DOHH2 (cell line): ENCODE results near the gene OR10J5.

ENCODE experiments used
- H3F3A ChIP-seq: fragments of 200-600 bp; sonication (generic), shearing (Covaris generic); 2 replicates; pipeline ENCODE4 v1.6.0; 2016; ENCODE audit warnings: antibody characterized with exemption, mild to moderate bottlenecking; ENCODE audit not compliant: control insufficient read depth, insufficient read depth
- H3K27ac ChIP-seq: fragments of 200-600 bp; sonication (generic); 2 replicates; pipeline ENCODE4 v1.5.1; 2014; ENCODE audit warnings: low read depth, mild to moderate bottlenecking, low read length, moderate library complexity
- H3K27me3 ChIP-seq: fragments of 200-600 bp; sonication (generic); 2 replicates; pipeline ENCODE4 v1.6.1; 2014; ENCODE audit warnings: mild to moderate bottlenecking, low read length, mixed read lengths; ENCODE audit not compliant: control insufficient read depth
- H3K36me3 ChIP-seq: fragments of 200-600 bp; sonication (generic); 2 replicates; pipeline ENCODE4 v1.6.1; 2014; ENCODE audit warnings: mild to moderate bottlenecking, low read length, moderate library complexity, mixed read lengths; ENCODE audit not compliant: control insufficient read depth
- H3K4me1 ChIP-seq: fragments of 200-600 bp; sonication (generic); 2 replicates; pipeline ENCODE4 v1.6.1; 2014; ENCODE audit warnings: mild to moderate bottlenecking, low read length, mixed read lengths; ENCODE audit not compliant: control insufficient read depth
- H3K4me2 ChIP-seq: fragments of 200-600 bp; sonication (generic); 2 replicates; pipeline ENCODE4 v1.6.0; 2014; ENCODE audit warnings: mild to moderate bottlenecking, low read length, moderate library complexity
- H3K4me3 ChIP-seq: fragments of 200-600 bp; sonication (generic); 2 replicates; pipeline ENCODE4 v1.5.1; 2014; ENCODE audit warnings: mild to moderate bottlenecking, low read length, mixed read lengths
- H3K79me2 ChIP-seq: fragments of 200-600 bp; sonication (generic); 2 replicates; pipeline ENCODE4 v1.6.1; 2014; ENCODE audit warnings: mild to moderate bottlenecking, low read length, mixed read lengths; ENCODE audit not compliant: control insufficient read depth
- H3K9me2 ChIP-seq: fragments of 200-600 bp; sonication (generic); replicated peaks from 2 replicates; pipeline ENCODE4 v1.6.1; 2014; ENCODE audit warnings: mild to moderate bottlenecking, low read length, mixed read lengths; ENCODE audit not compliant: control insufficient read depth
- H3K9me3 ChIP-seq: fragments of 200-600 bp; sonication (generic); 2 replicates; pipeline ENCODE4 v1.6.1; 2014; ENCODE audit warnings: antibody characterized with exemption, low read length, mixed read lengths; ENCODE audit not compliant: control insufficient read depth, insufficient read depth
- H4K20me1 ChIP-seq: fragments of 200-600 bp; sonication (generic); 2 replicates; pipeline ENCODE4 v1.6.0; 2014; ENCODE audit warnings: low read depth, mild to moderate bottlenecking, antibody characterized with exemption, low read length, moderate library complexity; ENCODE audit not compliant: control insufficient read depth, insufficient read depth
- CTCF ChIP-seq: fragments of 200-600 bp; sonication (generic); IDR thresholded peaks from one replicate; pipeline ENCODE4 v1.5.1; 2014; ENCODE audit warnings: antibody characterized with exemption, mild to moderate bottlenecking, low read depth, low read length; ENCODE audit not compliant: poor library complexity, severe bottlenecking
- EZH2phosphoT487 ChIP-seq: fragments of 200-600 bp; sonication (generic); IDR thresholded peaks from 2 replicates; pipeline ENCODE4 v1.6.1; 2017; ENCODE audit warnings: borderline replicate concordance, mild to moderate bottlenecking, antibody characterized with exemption, low read length, moderate library complexity, mixed read lengths

OR10J5 gene

DNA sequence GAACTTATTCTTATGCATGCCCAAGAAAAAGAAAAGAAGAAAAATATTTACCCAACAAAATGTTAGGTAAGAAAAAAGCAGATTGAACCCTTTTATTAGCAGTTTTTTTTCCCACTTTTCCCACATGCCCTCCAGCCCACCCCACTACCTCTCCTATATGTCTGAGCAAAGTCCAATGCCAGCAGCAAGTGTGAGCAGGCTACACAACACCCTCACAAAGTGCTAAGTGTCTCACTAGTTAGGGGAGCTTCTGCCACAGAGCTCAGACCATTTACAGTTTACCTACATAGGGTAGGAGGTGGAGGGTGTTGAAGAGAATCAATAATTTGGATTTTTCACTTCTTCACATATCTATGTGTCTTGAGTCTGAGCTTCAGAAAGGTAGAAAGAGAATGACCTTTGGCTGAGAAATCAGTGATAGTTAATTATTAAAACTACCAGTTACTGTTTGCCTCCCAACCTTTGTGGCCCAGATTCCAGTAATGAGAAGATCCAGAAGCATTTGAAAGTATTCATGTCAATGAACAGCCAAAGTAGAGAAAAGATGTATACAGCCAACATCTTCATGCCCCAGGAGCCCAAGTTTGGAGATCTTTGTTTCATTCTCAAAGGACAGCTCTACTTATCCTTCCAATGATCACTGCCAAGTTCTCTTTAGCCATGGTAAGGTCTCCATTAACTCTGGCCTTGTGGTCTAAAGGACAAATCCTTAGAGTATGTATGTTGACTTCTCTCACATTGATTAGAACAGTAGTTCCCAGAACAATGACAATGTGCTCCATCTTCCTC, 26.2 kb downstream of the OR10J5 start:
- Histone ChIP-seq H3K27ac (no peak overlapping the region), H3K9me3 (no peaks in the 10 kb centered on the region), H3K4me3 (no peak overlapping the region), H3K36me3 (no peaks in the 10 kb centered on the region), H3K4me1 (no peaks in the 10 kb centered on the region), H3K27me3 (no peaks in the 10 kb centered on the region), H4K20me1 (no peaks in the 10 kb centered on the region), H3K79me2 (no peaks in the 10 kb centered on the region), H3K9me2 (no peaks in the 10 kb centered on the region), H3F3A (no peaks in the 10 kb centered on the region), H3K4me2 (no peak overlapping the region)
- TF ChIP-seq EZH2phosphoT487 (no peak), CTCF (no peak)

DNA sequence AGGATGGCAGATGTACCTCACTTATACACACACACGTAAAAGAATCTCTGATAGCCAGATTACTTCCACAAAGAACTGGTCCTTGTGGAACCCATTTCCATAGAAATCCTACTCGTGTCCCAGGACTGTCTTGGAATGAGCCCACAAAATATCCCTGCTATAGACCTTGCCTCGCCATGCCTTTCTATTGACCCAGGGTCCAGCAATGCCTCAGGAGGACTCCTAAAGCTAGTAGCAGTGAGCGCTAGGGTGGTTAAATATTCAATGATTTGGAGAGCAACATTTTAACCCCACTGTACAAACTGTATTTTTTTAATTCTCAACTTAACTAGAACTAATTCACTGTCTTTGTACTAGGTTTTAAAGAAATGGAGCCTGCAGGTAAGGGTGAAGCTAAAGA, 26.9 kb downstream of the OR10J5 start:
- no peaks in the 10 kb centered on the region for H3K27me3 ChIP-seq
- H3K36me3 ChIP-seq, result no peaks in the 10 kb centered on the region
- no peaks in the 10 kb centered on the region for H4K20me1 ChIP-seq

DNA sequence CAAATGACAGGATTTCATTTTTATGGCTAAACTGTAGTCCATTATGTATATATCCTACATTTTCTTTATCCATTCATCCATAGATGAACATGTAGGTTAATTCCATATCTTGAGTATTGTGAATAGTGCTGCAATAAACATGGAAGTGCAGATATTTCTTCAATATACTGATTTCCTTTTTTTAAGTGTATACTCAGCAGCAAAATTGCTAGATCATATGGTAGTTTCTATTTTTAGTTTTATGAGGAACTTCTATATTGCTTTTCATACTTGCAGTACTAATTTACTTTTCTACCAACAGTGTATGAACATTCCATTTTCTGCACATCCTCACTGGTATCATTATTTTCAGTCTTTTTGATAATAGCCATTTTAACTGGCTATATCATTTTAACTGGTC, 30.1 kb downstream of the OR10J5 start:
- Histone ChIP-seq H3K4me2 (no peak overlapping the region), H3K4me3 (no peak overlapping the region), H3K27ac (no peak overlapping the region), H3K79me2 (no peaks in the 10 kb centered on the region), H4K20me1 (no peaks in the 10 kb centered on the region), H3K4me1 (no peaks in the 10 kb centered on the region), H3K27me3 (no peaks in the 10 kb centered on the region), H3F3A (no peaks in the 10 kb centered on the region), H3K36me3 (no peaks in the 10 kb centered on the region), H3K9me2 (no peaks in the 10 kb centered on the region), H3K9me3 (no peaks in the 10 kb centered on the region)
- TF ChIP-seq EZH2phosphoT487, result no peak
- no peak for TF ChIP-seq CTCF

More for the DNA sequence above, 26.9 kb downstream of the OR10J5 start:
- H3K4me3 ChIP-seq, result no peak overlapping the region
- no peaks in the 10 kb centered on the region for H3K9me3 ChIP-seq
- no peak overlapping the region for H3K27ac ChIP-seq
- H3K4me1 ChIP-seq, result no peaks in the 10 kb centered on the region
- no peak overlapping the region for H3K4me2 ChIP-seq
- H3F3A ChIP-seq, result no peaks in the 10 kb centered on the region
- H3K79me2 ChIP-seq, result no peaks in the 10 kb centered on the region
- no peak for TF ChIP-seq CTCF
- no peak for TF ChIP-seq EZH2phosphoT487
- no peaks in the 10 kb centered on the region for H3K9me2 ChIP-seq
